ENCODE results near the gene RPL12. TPM values are rescaled to one million over a fixed set of nuclear protein-coding genes. Genes with fewer than 3 reads are reported as not detected.

RPL12 gene
- total and polyA plus RNA-seq, 9 of the 15 experiments (the other 6 are each of a cell fraction or from before 2014, with no cell fraction given): 1,614 to 4,558 (median 2,531) TPM

- no peaks in the 10 kb centered on the region; the same call in 1 of the 2 replicates for H4K20me1 ChIP-seq (replicated peaks; ENCODE audit: control insufficient read depth, insufficient read depth, low read length)
- no peak overlapping the region for H2AFZ ChIP-seq (ENCODE audit: low read depth, low read length)
- no TSS peak for BruUV-seq (replicated peaks)
- H3K9me1 ChIP-seq (ENCODE audit: control insufficient read depth, insufficient read depth, low read length): no peaks in the 10 kb centered on the region
- H3K36me3 ChIP-seq (ENCODE audit: control insufficient read depth, insufficient read depth, low read length): peaks cover 35% of the 10 kb centered on the region; the same call in 2 of the 3 replicates
- ChIA-PET POLR2A (interaction anchor here (0.9 kb wide), 1 partner anchor 13 kb away, joined by 3 read pairs; no protein-coding TSS in a partner anchor), CTCF (ENCODE audit: low intra/inter-chr PET ratio) (no interaction called here)
- no peaks in the 10 kb centered on the region for H3K9me3 ChIP-seq (replicated peaks; ENCODE audit: control insufficient read depth, insufficient read depth, low read depth, low read length)
- no peak overlapping the region for H3K27ac ChIP-seq (ENCODE audit: extremely low read depth, low read depth, low read length)
- peak overlapping the region in 1 of 2 experiments; percentile 56; a peak in 1 of 4 replicates for H3K9ac ChIP-seq (ENCODE audit: insufficient read depth in 1 of 2, low read depth in 2 of 2, low read length in 2 of 2)
- H3K27me3 ChIP-seq (ENCODE audit: control insufficient read depth in 2 of 2, insufficient read depth in 2 of 2, low read length in 2 of 2): no peaks in the 10 kb centered on the region
- no peaks in the 10 kb centered on the region for H3K79me2 ChIP-seq (ENCODE audit: control insufficient read depth, insufficient read depth, low read length)
- no peak for FAIRE-seq
- in situ Hi-C loops (cut with MboI) (no loop called here), intact Hi-C loops (cut with micrococcal nuclease) (no loop called here)
- no peak for DNase-seq (ENCODE audit: extremely low read depth in 1 of 4, low spot score in 3 of 4)
- ATAC-seq: no peak
- no peak overlapping the region for H3K4me2 ChIP-seq (ENCODE audit: insufficient read depth, low read length)
- H3K4me1 ChIP-seq (replicated peaks in 1 of 2; ENCODE audit: control insufficient read depth in 2 of 2, insufficient read depth in 2 of 2, low read length in 2 of 2): peaks cover 6 to 34% of the 10 kb centered on the region in 2 experiments; a peak in 4 of 5 replicates
- H3K4me3 ChIP-seq: no peak overlapping the region
- TF ChIP-seq MEF2A (IDR thresholded peaks at IDR 0.05; ENCODE audit: control insufficient read depth, low read depth, low read length): no peak
- TF ChIP-seq ARID2 (IDR thresholded peaks at IDR 0.05): no peak
- TF ChIP-seq ZNF785 (CRISPR knock-in tag; IDR thresholded peaks at IDR 0.05): no peak
- TF ChIP-seq POLR2G (IDR thresholded peaks at IDR 0.05; ENCODE audit: low read depth, low read length): 0 out of 2 replicates have a peak, but pooled peaks have one; percentile 17
- 82% methylated on average over 16 of the region's 22 CpGs for WGBS (ENCODE audit: insufficient coverage, low coverage, missing lambda C conversion rate)
These were observed 42.5 kb upstream of the RPL12 start for GRCh38 chr9:127493592-127494303.

- BruUV-seq (replicated peaks): no TSS peak
- H3K9ac ChIP-seq (ENCODE audit: insufficient read depth in 1 of 2, low read depth in 2 of 2, low read length in 2 of 2): peak overlapping the region in 1 of 2 experiments; percentile 26; a peak in 1 of 4 replicates
- no peak for FAIRE-seq
- peaks cover 6 to 30% of the 10 kb centered on the region in 2 experiments; a peak in 4 of 5 replicates for H3K4me1 ChIP-seq (replicated peaks in 1 of 2; ENCODE audit: control insufficient read depth in 2 of 2, insufficient read depth in 2 of 2, low read length in 2 of 2)
- H3K79me2 ChIP-seq (ENCODE audit: control insufficient read depth, insufficient read depth, low read length): no peaks in the 10 kb centered on the region
- in situ Hi-C loops (cut with MboI) (no loop called here), intact Hi-C loops (cut with micrococcal nuclease) (no loop called here)
- no peak for DNase-seq (ENCODE audit: extremely low read depth in 1 of 4, low spot score in 3 of 4)
- POLR2A ChIA-PET: no interaction called here
- H3K36me3 ChIP-seq (ENCODE audit: control insufficient read depth, insufficient read depth, low read length): peaks cover 35% of the 10 kb centered on the region; the same call in 2 of the 3 replicates
- H3K9me1 ChIP-seq (ENCODE audit: control insufficient read depth, insufficient read depth, low read length): no peaks in the 10 kb centered on the region
- H2AFZ ChIP-seq (ENCODE audit: low read depth, low read length): no peak overlapping the region
- CTCF ChIA-PET (ENCODE audit: low intra/inter-chr PET ratio): no interaction called here
- H3K4me2 ChIP-seq (ENCODE audit: insufficient read depth, low read length): no peak overlapping the region
- no peak overlapping the region for H3K4me3 ChIP-seq
- no peaks in the 10 kb centered on the region for H3K27me3 ChIP-seq (ENCODE audit: control insufficient read depth in 2 of 2, insufficient read depth in 2 of 2, low read length in 2 of 2)
- no peak overlapping the region for H3K27ac ChIP-seq (ENCODE audit: extremely low read depth, low read depth, low read length)
- 71% methylated on average over 13 of the region's 14 CpGs for WGBS (ENCODE audit: insufficient coverage, low coverage, missing lambda C conversion rate)
- no peaks in the 10 kb centered on the region for H4K20me1 ChIP-seq (replicated peaks; ENCODE audit: control insufficient read depth, insufficient read depth, low read length)
- no peak for ATAC-seq
- no peaks in the 10 kb centered on the region for H3K9me3 ChIP-seq (replicated peaks; ENCODE audit: control insufficient read depth, insufficient read depth, low read depth, low read length)
- no peak for TF ChIP-seq LCOR (CRISPR knock-in tag; IDR thresholded peaks at IDR 0.05)
- no peak for TF ChIP-seq PKNOX1 (IDR thresholded peaks at IDR 0.05)
- TF ChIP-seq HINFP (tag; conservative IDR thresholded peaks at IDR 0.05; ENCODE audit: low read depth): no peak
- TF ChIP-seq FOXJ3 (CRISPR knock-in tag; IDR thresholded peaks at IDR 0.05): no peak
- TF ChIP-seq CTBP1 (IDR thresholded peaks at IDR 0.05; ENCODE audit: borderline replicate concordance): no peak
- TF ChIP-seq HOMEZ (CRISPR knock-in tag; IDR thresholded peaks at IDR 0.05): no peak
- no peak for TF ChIP-seq CC2D1A (IDR thresholded peaks at IDR 0.05)
- TF ChIP-seq MCM7 (IDR thresholded peaks at IDR 0.05): no peak
These were observed 41.4 kb upstream of the RPL12 start for GRCh38 chr9:127492616-127493015.

Data from K562 (cell line).